Memory B cell (primary cell): Measurements from ENCODE around the gene FILIP1L.

ENCODE experiments used
- ATAC-seq: fragments of 150-1000 bp; cut with Tn5 transposase; 2 replicates; pipeline ENCODE4 v1.10.0; 2021; ENCODE audit warnings: low read depth, mild to moderate bottlenecking, moderate library complexity
- DNase-seq, 2 donors: peaks; one replicate each; pipeline ENCODE4 v3.0.0; 2022; ENCODE audit warnings: low spot score in 2 of 2
- H3K27ac Mint-ChIP-seq: one replicate; pipeline ENCODE4 v1.8.0; 2022; ENCODE audit warnings: mild to moderate bottlenecking, moderate library complexity, mixed read lengths
- H3K27me3 Mint-ChIP-seq: one replicate; pipeline ENCODE4 v1.8.0; 2022; ENCODE audit warnings: mixed read lengths
- H3K36me3 Mint-ChIP-seq: one replicate; pipeline ENCODE4 v1.8.0; 2022; ENCODE audit warnings: mild to moderate bottlenecking, mixed read lengths
- H3K4me1 Mint-ChIP-seq: one replicate; pipeline ENCODE4 v1.8.0; 2022; ENCODE audit warnings: mixed read lengths
- H3K4me3 Mint-ChIP-seq: one replicate; pipeline ENCODE4 v1.8.0; 2022; ENCODE audit warnings: mild to moderate bottlenecking, moderate library complexity, mixed read lengths
- H3K9me3 Mint-ChIP-seq: one replicate; pipeline ENCODE4 v1.8.0; 2022; ENCODE audit warnings: mixed read lengths

Gene FILIP1L

GRCh38 chr3:100024520-100025303 is 89.6 kb downstream of the FILIP1L start:
- no peak for ATAC-seq
- no peak for DNase-seq
- Mint-ChIP-seq H3K27ac (no peak overlapping the region), H3K9me3 (no peaks in the 10 kb centered on the region), H3K27me3 (no peaks in the 10 kb centered on the region), H3K4me1 (no peaks in the 10 kb centered on the region), H3K4me3 (no peak overlapping the region), H3K36me3 (peaks cover 2% of the 10 kb centered on the region)

GRCh38 chr3:100023595-100023994 is 90.7 kb downstream of the FILIP1L start:
- no peak for DNase-seq
- no peak for ATAC-seq
- Mint-ChIP-seq H3K27me3 (no peaks in the 10 kb centered on the region), H3K4me1 (no peaks in the 10 kb centered on the region), H3K9me3 (no peaks in the 10 kb centered on the region), H3K4me3 (no peak overlapping the region), H3K27ac (no peak overlapping the region), H3K36me3 (peaks cover 2% of the 10 kb centered on the region)

- ATAC-seq (no peak), DNase-seq (no peak)
- Mint-ChIP-seq H3K4me3 (no peak overlapping the region), H3K4me1 (no peaks in the 10 kb centered on the region), H3K9me3 (no peaks in the 10 kb centered on the region), H3K27ac (no peak overlapping the region), H3K27me3 (no peaks in the 10 kb centered on the region), H3K36me3 (peaks cover 2% of the 10 kb centered on the region)
These were observed 91.2 kb downstream of the FILIP1L start for GRCh38 chr3:100023150-100023549.

- H3K9me3 Mint-ChIP-seq: no peaks in the 10 kb centered on the region
These were observed 91.8 kb downstream of the FILIP1L start for GRCh38 chr3:100022506-100022905.

GRCh38 chr3:100020876-100021644 is 93.2 kb downstream of the FILIP1L start:
- no peak overlapping the region for H3K4me3 Mint-ChIP-seq
- DNase-seq (no peak), ATAC-seq (no peak)
- no peaks in the 10 kb centered on the region for H3K9me3 Mint-ChIP-seq
- no peaks in the 10 kb centered on the region for H3K4me1 Mint-ChIP-seq
- no peak overlapping the region for H3K27ac Mint-ChIP-seq
- H3K36me3 Mint-ChIP-seq: peaks cover 2% of the 10 kb centered on the region
- H3K27me3 Mint-ChIP-seq: no peaks in the 10 kb centered on the region

More at GRCh38 chr3:100022506-100022905, 91.8 kb downstream of the FILIP1L start:
- H3K27ac Mint-ChIP-seq: no peak overlapping the region
- DNase-seq (no peak), ATAC-seq (no peak)
- H3K36me3 Mint-ChIP-seq: peaks cover 2% of the 10 kb centered on the region
- H3K27me3 Mint-ChIP-seq: no peaks in the 10 kb centered on the region
- no peaks in the 10 kb centered on the region for H3K4me1 Mint-ChIP-seq
- H3K4me3 Mint-ChIP-seq: no peak overlapping the region

- no peaks in the 10 kb centered on the region for H3K27me3 Mint-ChIP-seq
- H3K9me3 Mint-ChIP-seq: peaks cover 5% of the 10 kb centered on the region
- H3K4me1 Mint-ChIP-seq: no peaks in the 10 kb centered on the region
- H3K27ac Mint-ChIP-seq: no peak overlapping the region
- no peak for ATAC-seq
- H3K4me3 Mint-ChIP-seq: no peak overlapping the region
- H3K36me3 Mint-ChIP-seq: peaks cover 6% of the 10 kb centered on the region
- no peak for DNase-seq
These were observed 94.6 kb downstream of the FILIP1L start for GRCh38 chr3:100019719-100020118.

- H3K36me3 Mint-ChIP-seq: peaks cover 6% of the 10 kb centered on the region
- peaks cover 5% of the 10 kb centered on the region for H3K9me3 Mint-ChIP-seq
- no peak for ATAC-seq
- H3K4me3 Mint-ChIP-seq: no peak overlapping the region
- no peaks in the 10 kb centered on the region for H3K27me3 Mint-ChIP-seq
- no peak for DNase-seq
- no peaks in the 10 kb centered on the region for H3K4me1 Mint-ChIP-seq
- H3K27ac Mint-ChIP-seq: no peak overlapping the region
These were observed 95.5 kb downstream of the FILIP1L start for GRCh38 chr3:100018806-100019205.

GRCh38 chr3:100010087-100010417 is 104.2 kb downstream of the FILIP1L start:
- ATAC-seq: no peak
- Mint-ChIP-seq H3K36me3 (peaks cover 8% of the 10 kb centered on the region), H3K9me3 (peaks cover 3% of the 10 kb centered on the region), H3K4me3 (no peak overlapping the region), H3K27ac (no peak overlapping the region), H3K4me1 (peaks cover 12% of the 10 kb centered on the region), H3K27me3 (no peaks in the 10 kb centered on the region)
- no peak for DNase-seq

- peak overlapping the region; percentile 50 for H3K27ac Mint-ChIP-seq
- DNase-seq: no peak
- H3K4me1 Mint-ChIP-seq: peaks cover 13% of the 10 kb centered on the region
- no peak for ATAC-seq
- H3K36me3 Mint-ChIP-seq: peaks cover 5% of the 10 kb centered on the region
- no peaks in the 10 kb centered on the region for H3K9me3 Mint-ChIP-seq
- no peak overlapping the region for H3K4me3 Mint-ChIP-seq
- no peaks in the 10 kb centered on the region for H3K27me3 Mint-ChIP-seq
These were observed 104.8 kb downstream of the FILIP1L start for GRCh38 chr3:100009276-100010086.

- no peak overlapping the region for H3K4me3 Mint-ChIP-seq
- H3K36me3 Mint-ChIP-seq: peaks cover 2% of the 10 kb centered on the region
- ATAC-seq (no peak), DNase-seq (no peak)
- no peak overlapping the region for H3K27ac Mint-ChIP-seq
- peaks cover 17% of the 10 kb centered on the region for H3K4me1 Mint-ChIP-seq
- H3K27me3 Mint-ChIP-seq: no peaks in the 10 kb centered on the region
- H3K9me3 Mint-ChIP-seq: no peaks in the 10 kb centered on the region
These were observed 106.1 kb downstream of the FILIP1L start for GRCh38 chr3:100008081-100008698.

- Mint-ChIP-seq H3K4me1 (peaks cover 22% of the 10 kb centered on the region), H3K9me3 (no peaks in the 10 kb centered on the region), H3K27me3 (no peaks in the 10 kb centered on the region), H3K36me3 (peaks cover 5% of the 10 kb centered on the region), H3K4me3 (no peak overlapping the region), H3K27ac (peak overlapping the region; percentile 48)
- no peak for ATAC-seq
- DNase-seq: no peak
These were observed 107.0 kb downstream of the FILIP1L start for GRCh38 chr3:100007313-100007712.

- peaks cover 22% of the 10 kb centered on the region for H3K4me1 Mint-ChIP-seq
- DNase-seq (no peak), ATAC-seq (no peak)
- peaks cover 5% of the 10 kb centered on the region for H3K36me3 Mint-ChIP-seq
- H3K27ac Mint-ChIP-seq: peak overlapping the region; percentile 48
- H3K4me3 Mint-ChIP-seq: no peak overlapping the region
- H3K27me3 Mint-ChIP-seq: no peaks in the 10 kb centered on the region
- no peaks in the 10 kb centered on the region for H3K9me3 Mint-ChIP-seq
These were observed 107.6 kb downstream of the FILIP1L start for GRCh38 chr3:100006570-100007271.

- H3K4me3 Mint-ChIP-seq: no peak overlapping the region
- H3K36me3 Mint-ChIP-seq: peaks cover 3% of the 10 kb centered on the region
- ATAC-seq: no peak
- no peaks in the 10 kb centered on the region for H3K27me3 Mint-ChIP-seq
- no peak overlapping the region for H3K27ac Mint-ChIP-seq
- DNase-seq: no peak
- no peaks in the 10 kb centered on the region for H3K9me3 Mint-ChIP-seq
- peaks cover 22% of the 10 kb centered on the region for H3K4me1 Mint-ChIP-seq
These were observed 108.5 kb downstream of the FILIP1L start for GRCh38 chr3:100005665-100006393.
